Measurements from ENCODE around the gene RAPGEF4.

DNA sequence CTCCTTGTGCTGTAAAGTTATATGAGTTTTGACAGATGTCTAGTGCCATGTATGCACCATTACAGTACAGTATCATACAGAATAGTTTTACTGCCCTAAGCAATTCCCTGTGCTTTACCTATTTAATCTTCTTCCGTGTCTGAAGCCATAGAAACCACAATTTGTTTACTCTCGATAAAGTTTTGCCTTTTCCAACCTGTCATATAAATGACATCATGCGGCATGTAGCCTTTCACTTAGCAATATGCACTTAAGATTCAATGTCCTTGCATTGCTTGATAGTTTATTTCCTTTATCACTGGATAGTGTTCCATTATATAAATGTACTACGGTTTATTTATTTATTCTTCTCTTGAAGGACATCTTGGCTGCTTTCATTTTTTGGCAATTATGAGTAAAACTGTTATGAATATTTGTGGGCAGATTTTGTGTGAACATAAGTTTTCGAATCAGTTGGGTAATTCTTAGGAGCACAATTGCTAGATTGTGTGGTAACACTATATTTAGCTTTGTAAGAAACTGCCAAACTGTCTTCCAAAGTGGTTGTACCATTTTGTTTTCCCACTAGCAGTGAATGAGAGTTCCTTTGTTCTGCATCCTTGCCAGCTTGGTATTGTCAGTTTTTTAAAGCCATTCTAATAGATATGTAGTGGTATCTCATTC, 203.2 kb downstream of the RAPGEF4 start:
- TF ChIP-seq JUN (CRISPR knock-in tag; IDR thresholded peaks at IDR 0.05) (no peak), SRF (IDR thresholded peaks at IDR 0.05; ENCODE audit: low read depth, low read length) (no peak), DNMT3B (CRISPR knock-in tag; conservative IDR thresholded peaks at IDR 0.05) (no peak), SMAD3 (CRISPR knock-in tag; IDR thresholded peaks at IDR 0.05) (no peak), SMC3 (IDR thresholded peaks at IDR 0.05; ENCODE audit: low read length) (no peak)

All from HepG2 (cell line).